GM21717 (cell line): ENCODE data around the gene LBHD1.
A peak's percentile ranks its signal among the peaks of the same experiment; 100 is the strongest.
"Not testable (repeated sequence)": the region's sequence is repeated elsewhere in the genome, so short reads cannot be mapped to it uniquely, and the experiment has no call there.

Experiments used
- ATAC-seq: cut with Tn5 transposase; IDR thresholded peaks from one replicate; pipeline ENCODE4 v1.9.1; 2021; ENCODE audit warnings: mild to moderate bottlenecking, moderate library complexity; ENCODE audit not compliant: unreplicated experiment

Gene LBHD1

DNA sequence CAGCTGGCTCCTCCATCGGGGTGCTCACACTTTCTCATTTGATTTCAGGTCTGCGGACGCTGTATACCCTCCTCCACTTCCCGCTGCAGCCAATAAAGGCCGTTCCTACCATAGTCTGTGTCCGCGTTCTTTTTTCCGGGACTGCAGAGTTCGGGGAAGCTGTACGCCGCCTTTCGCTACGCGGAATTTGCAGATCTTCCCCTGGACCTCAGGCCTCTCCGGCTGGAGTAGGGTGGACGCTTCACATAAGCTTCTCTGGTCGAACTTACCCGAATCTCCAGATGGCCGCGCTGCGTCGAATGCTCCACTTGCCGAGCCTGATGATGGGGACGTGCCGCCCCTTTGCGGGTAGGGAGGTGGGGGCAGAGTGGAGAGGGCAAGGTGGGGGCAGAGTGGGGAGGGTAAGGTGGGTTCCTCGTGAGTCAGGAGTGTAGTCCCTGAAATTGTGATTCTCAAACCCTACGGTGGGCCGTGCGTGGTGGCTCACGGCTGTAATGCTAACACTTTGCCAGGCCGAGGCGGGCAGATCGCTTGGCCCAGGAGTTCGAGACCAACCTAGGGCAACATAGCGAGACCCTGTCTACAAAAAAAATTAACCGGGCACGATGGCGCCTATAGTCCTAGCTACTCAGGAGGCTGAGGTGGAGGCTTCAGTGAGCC lies 6.3 kb downstream of the LBHD1 start:
- ATAC-seq = peak; percentile 15

GRCh38 chr11:62665075-62665598 lies 6.9 kb downstream of the LBHD1 start, which contains the start of the genes C11orf98 and CSKMT:
TSS of gene C11orf98 (minus strand) at chr11:62665210. CDS start at chr11:62665169, 41 bp downstream.
TSS of gene CSKMT (plus strand) at chr11:62665312. CDS start at chr11:62665880, 568 bp downstream.
- peak; percentile 78 for ATAC-seq

DNA sequence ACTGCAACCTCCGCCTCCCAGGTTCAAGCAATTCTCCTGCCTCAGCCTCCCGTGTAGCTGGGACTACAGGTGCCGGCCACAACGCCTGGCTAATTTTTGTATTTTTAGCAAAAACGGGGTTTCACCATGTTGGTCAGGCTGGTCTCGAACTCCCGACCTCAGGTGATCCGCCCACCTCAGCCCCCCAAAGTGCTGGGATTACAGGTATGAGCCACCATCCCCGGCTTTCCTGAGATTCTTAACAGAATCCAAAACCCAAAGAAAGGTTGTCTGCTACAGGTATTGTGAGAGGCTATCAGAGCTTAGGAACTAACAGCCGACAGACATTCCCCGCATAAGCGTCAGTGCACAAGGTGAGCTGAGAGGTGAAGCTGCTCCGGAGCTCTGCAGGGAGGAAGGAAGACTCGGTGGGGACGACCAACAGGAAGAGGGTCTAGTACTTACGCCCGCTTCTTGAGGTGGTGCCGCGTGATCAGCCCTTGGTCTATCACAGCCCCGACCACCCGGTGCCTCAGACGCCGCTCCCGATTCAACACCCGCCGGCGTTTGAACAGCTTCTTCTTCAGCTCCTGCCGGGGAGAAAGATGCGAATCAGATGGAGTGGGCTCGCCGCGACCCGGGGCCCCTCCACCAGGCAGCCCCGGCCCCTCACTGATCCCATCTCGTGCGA lies 7.5 kb downstream of the LBHD1 start:
- peak; percentile 25 for ATAC-seq

DNA sequence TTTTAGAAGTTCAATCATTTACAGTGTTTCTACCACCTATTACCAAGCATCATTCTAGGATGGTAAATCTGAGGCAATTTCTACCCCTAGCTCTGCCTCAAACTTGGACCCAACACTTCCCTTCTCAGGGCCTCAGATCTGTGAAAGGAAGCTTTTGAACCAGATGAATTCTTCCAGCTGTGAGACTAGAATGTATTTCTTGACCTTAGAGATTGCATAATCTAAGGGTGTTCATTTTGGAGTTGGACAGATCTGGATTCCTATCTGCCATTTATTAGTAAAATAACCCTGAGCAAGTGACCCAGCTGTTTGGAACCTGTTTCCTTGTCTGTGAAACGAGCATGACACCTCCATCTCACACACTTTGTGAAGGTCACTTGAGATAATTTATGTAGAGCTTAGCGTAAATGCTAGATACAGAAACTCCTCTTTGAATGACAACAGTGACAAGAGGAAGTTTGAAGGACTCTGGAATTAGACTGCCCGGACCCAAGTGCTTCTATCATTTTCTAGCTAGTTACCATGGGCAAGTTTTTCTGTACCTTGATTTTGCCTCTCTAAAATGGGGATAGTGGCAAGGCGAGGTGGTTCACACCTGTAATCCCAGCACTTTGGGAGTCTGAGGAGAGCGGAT lies 15.2 kb downstream of the LBHD1 start:
- ATAC-seq = no peak

- no peak for ATAC-seq
Measured at GRCh38 chr11:62654297-62654696, 17.8 kb downstream of the LBHD1 start.

- peak; percentile 5 for ATAC-seq
Measured at GRCh38 chr11:62652161-62653006, 19.7 kb downstream of the LBHD1 start.

- not testable (repeated sequence) for ATAC-seq
Measured at GRCh38 chr11:62650283-62650682, 21.8 kb downstream of the LBHD1 start.

- no peak for ATAC-seq
Measured at GRCh38 chr11:62649486-62649885, 22.6 kb downstream of the LBHD1 start.

DNA sequence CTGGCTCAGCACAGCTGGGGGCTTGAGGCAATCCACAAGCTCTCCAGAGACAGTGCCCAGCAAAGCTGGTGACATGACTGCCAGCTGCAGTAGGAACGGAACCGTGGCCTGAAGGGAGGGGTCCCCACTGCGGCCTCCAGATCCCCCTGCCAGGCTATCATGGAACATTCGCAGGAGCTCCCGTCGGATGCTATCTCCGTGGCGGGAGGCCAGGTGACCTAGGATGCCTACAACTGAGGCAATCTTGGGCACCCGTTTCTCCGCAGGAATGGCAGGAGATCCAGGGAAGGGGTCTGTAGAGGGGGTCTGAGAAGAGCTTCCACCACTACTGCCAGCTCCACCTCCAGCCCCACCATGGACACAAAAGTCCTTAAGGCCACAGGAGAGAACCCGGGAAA lies 23.1 kb downstream of the LBHD1 start:
- no peak for ATAC-seq

- ATAC-seq = no peak
Measured at GRCh38 chr11:62648185-62648966, 23.7 kb downstream of the LBHD1 start.

DNA sequence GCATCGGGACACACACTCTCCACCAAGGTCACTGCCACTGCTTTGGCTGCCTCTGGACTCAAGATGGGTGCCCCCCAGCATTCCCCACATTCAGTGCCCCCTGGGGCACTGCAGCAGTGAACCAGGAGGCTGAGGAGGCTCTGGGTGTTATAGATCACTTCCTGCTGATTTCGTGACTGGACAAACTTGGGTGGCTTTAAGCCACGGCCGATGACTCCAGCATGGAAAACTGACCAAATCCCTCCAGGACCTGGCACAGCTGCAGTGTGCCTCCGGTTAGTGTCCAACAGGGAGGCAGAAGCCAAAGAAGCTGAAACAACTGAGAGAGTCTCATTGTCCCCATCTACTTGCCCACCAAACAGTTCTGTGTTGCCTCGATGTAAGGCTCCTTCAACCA lies 24.5 kb downstream of the LBHD1 start:
- no peak for ATAC-seq

- ATAC-seq = no peak
Measured at GRCh38 chr11:62646825-62647608, 25.1 kb downstream of the LBHD1 start.

GRCh38 chr11:62645946-62646824 lies 25.9 kb downstream of the LBHD1 start, which contains the start of gene GANAB:
TSS of gene GANAB (minus strand) at chr11:62646613. CDS start at chr11:62646599, 14 bp downstream.
- ATAC-seq = peak; percentile 83

- no peak for ATAC-seq
Measured at GRCh38 chr11:62645671-62645945, 26.5 kb downstream of the LBHD1 start.

DNA sequence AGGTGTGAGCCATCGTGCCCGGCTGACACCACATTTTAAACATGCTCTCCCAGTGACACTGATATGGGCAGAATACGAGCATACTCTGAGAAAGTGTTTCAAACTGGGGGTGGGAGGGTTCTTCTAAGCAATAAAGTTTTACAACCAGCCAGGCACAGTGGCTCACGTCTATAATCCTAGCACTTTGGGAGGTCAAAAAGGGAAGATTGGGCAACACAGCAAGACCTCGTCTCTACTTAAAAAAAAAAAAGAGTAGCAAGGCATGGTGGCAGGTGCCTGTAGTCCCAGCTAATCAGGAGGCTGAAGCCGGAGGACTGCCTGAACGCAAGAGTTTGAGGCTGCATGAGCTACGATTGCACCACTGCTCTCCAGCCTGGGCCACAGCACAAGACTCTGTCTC lies 27.8 kb downstream of the LBHD1 start:
- ATAC-seq = no peak

- no peak for ATAC-seq
Measured at GRCh38 chr11:62632492-62632891, 39.6 kb downstream of the LBHD1 start.

- no peak for ATAC-seq
Measured at GRCh38 chr11:62627713-62628112, 44.4 kb downstream of the LBHD1 start.

DNA sequence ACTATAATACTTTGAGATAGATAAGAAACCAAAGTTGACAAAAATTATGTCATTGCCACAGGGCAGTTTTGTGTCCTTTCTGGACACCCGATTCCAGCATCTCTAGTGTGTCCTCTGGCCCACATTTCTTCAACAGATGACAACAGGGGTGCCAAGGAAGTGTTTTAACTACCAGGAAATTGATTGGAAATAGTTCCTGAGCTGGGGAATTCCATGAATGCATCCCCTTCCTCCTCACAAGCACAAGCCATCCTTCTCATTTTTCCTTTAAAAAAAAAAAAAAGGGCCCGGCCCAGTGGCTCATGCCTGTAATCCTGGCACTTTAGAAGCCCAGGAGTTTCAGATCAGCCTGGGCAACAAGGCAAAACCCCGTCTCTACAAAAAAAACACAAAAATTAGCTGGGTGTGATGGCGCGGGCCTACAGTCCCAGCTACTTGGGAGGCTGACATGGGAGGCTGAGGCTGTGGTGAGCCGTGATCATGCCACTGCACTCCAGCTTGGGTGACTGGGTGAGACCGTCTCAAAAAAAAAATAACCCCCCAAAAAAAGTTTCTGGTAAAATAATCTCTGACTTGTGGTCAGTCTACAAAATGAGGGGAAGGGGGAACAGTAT lies 49.5 kb downstream of the LBHD1 start:
- no peak for ATAC-seq
